HG03066 (cell line): Measurements from ENCODE around the gene PYURF.

Source experiments
- ATAC-seq: cut with Tn5 transposase; IDR thresholded peaks from one replicate; pipeline ENCODE4 v1.9.1; 2021; ENCODE audit warnings: low read depth; ENCODE audit not compliant: unreplicated experiment

The PYURF gene

GRCh38 chr4:88514557-88515511 lies 8.7 kb downstream of the PYURF start:
- ATAC-seq, result no peak

- no peak for ATAC-seq
Measured at GRCh38 chr4:88511236-88511635, 12.3 kb downstream of the PYURF start.

DNA sequence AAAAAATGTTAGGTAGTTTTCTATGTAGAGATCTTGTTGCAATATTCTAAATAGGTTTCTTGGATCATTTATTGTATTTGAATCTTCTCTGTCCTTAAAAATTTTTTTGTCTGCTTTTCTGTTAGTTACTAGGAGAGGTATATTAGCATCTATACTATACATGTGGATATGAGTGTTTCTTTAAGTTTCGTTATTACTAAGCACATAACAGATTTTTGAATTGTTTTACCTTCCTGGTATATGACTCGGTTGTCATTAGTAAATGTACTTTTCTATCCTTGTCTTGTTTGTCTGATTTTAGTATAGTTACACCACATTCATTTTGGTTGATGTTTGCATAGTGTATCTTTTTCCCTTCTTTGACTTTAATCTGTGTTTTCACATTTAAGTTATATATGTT lies 20.2 kb downstream of the PYURF start:
- no peak for ATAC-seq

- ATAC-seq, result no peak
Measured at GRCh38 chr4:88497859-88498409, 25.6 kb downstream of the PYURF start.

DNA sequence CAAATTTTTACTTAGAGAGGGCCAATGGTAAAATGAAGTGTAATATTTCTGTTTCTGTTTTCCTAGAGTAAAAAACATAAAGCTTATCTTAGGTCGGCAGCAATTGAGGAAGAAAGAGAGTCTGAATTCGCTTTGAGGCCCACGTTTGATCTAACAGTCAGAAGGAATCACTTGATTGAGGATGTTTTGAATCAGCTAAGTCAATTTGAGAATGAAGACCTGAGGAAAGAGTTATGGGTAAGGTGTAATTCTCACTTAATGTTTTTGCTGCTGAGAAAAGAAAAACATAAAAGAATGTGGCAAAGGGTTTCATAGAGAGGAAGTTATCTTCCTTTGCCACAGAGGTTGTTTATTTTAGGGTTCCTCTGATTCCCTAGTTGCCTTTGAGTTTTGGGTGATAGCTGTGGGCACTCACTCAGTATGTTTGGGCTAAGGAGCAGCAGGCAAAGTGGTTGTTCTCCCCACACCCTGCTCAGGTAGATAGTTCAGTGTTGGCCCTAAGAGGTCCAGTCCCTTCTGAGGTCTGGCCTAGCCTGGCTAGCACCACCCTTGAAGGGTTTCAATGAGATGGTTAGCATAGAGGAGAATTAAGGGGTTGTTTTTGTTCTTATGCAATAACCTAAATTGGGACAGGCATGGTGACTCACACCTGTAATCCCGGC lies 34.3 kb downstream of the PYURF start:
- ATAC-seq, result no peak

GRCh38 chr4:88481537-88481936 lies 42.0 kb downstream of the PYURF start:
- ATAC-seq, result no peak

DNA sequence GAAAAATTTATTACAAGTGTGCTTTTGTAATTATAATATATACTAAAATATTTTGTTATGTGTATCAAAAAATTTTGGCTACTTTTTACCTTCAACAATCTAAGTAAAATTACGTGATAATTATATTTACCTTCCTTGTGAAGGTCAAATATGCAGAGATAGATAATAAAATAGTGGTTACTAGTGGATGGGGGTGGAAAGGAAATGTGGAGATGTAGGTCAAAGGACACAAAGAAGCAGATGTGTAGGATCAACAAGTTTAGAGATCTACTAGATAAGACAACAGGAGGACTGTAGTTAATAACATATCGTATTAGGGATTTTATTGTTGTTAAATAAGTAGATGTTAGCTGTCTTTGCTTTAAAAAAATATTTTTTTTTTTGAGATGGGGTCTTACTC lies 45.3 kb downstream of the PYURF start:
- ATAC-seq, result no peak

GRCh38 chr4:88477229-88477860 lies 46.2 kb downstream of the PYURF start:
- no peak for ATAC-seq
